Fibroblast of lung (primary cell): ENCODE data around the gene PCDHGA7.

ENCODE experiments used
- CTCF ChIP-seq, 2 donors: IDR thresholded peaks in 1 of 2; conservative IDR thresholded peaks in 1 of 2; 1 replicate in 1 of 2; 2 replicates in 1 of 2; pipeline ENCODE4 v1.5.1; 2011 to 2012; ENCODE audit warnings: low read length in 2 of 2, control low read depth in 1 of 2, inconsistent platforms in 1 of 2, low read depth in 1 of 2, mild to moderate bottlenecking in 1 of 2
- EZH2 ChIP-seq: IDR thresholded peaks from 2 replicates; pipeline ENCODE4 v1.5.1; 2012; ENCODE audit warnings: low read length, control low read depth, mild to moderate bottlenecking; ENCODE audit errors: missing control alignments

- no peak for TF ChIP-seq CTCF (conservative IDR thresholded peaks at IDR 0.05 in 1 of 2, IDR thresholded peaks at IDR 0.05 in 1 of 2; ENCODE audit: low read depth in 1 of 2, low read length in 2 of 2)
- no peak for TF ChIP-seq EZH2
Observed at GRCh38 chr5:141431286-141431685, 48.7 kb downstream of the PCDHGA7 start.
